Measurements from ENCODE around the gene CD79A. TPM values are rescaled to one million over a fixed set of nuclear protein-coding genes. Genes with fewer than 3 reads are reported as not detected.

The CD79A gene
- total RNA-seq, 1 donor from 2014 or later = 2.6 TPM

Other genes starting within 250 kb of the CD79A start
- 71.9 TPM for gene CEACAM7, start 189.0 kb upstream of the CD79A start, total RNA-seq
- 369 TPM for gene CEACAM5, start 168.7 kb upstream of the CD79A start, total RNA-seq
- 268 TPM for gene CEACAM6, start 121.7 kb upstream of the CD79A start, total RNA-seq
- not detected for gene CEACAM3, start 80.7 kb upstream of the CD79A start, total RNA-seq
- gene LYPD4, start 32.6 kb upstream of the CD79A start, total RNA-seq = not detected
- gene DMRTC2, start 32.2 kb upstream of the CD79A start, total RNA-seq = not detected
- gene RPS19, start 17.0 kb upstream of the CD79A start, total RNA-seq = 2,011 TPM
- gene ARHGEF1, start 5.9 kb downstream of the CD79A start, total RNA-seq = 53.9 TPM
- gene ERFL, start 51.2 kb downstream of the CD79A start, total RNA-seq = not detected
- 67.9 TPM for gene RABAC1, start 82.0 kb downstream of the CD79A start, total RNA-seq
- gene ATP1A3, start 117.0 kb downstream of the CD79A start, total RNA-seq = 0.32 TPM
- 0.32 TPM for gene GRIK5, start 192.9 kb downstream of the CD79A start, total RNA-seq
- 9.7 TPM for gene ZNF574, start 198.9 kb downstream of the CD79A start, total RNA-seq